Measurements from ENCODE around the gene OCA2.
A peak's percentile ranks its signal among the peaks of the same experiment; 100 is the strongest.

Gene OCA2

GRCh38 chr15:27742751-27743477 lies 356.2 kb downstream of the OCA2 start:
- H3K27ac Mint-ChIP-seq, result no peak overlapping the region
- no peak for TF ChIP-seq CTCF (IDR thresholded peaks at IDR 0.05)
- H3K27me3 Mint-ChIP-seq (ENCODE audit: low read depth, poor library complexity), result peaks cover 8% of the 10 kb centered on the region
- no peak for DNase-seq
- H3K4me1 Mint-ChIP-seq, result peaks cover 32% of the 10 kb centered on the region
- no peak overlapping the region for H3K4me3 Mint-ChIP-seq
- H3K9me3 Mint-ChIP-seq, result peaks cover 18% of the 10 kb centered on the region
- no peaks in the 10 kb centered on the region for H3K36me3 Mint-ChIP-seq (ENCODE audit: low read depth)

- no peak for DNase-seq
- Mint-ChIP-seq H3K27ac (peak overlapping the region; percentile 93), H3K4me3 (peak overlapping the region; percentile 21), H3K4me1 (peaks cover 32% of the 10 kb centered on the region), H3K36me3 (ENCODE audit: low read depth) (peaks cover 6% of the 10 kb centered on the region), H3K9me3 (peaks cover 22% of the 10 kb centered on the region), H3K27me3 (ENCODE audit: low read depth, poor library complexity) (peaks cover 8% of the 10 kb centered on the region)
- no peak for TF ChIP-seq CTCF (IDR thresholded peaks at IDR 0.05)
These were observed 357.8 kb downstream of the OCA2 start for GRCh38 chr15:27741226-27741860.

GRCh38 chr15:27734785-27735495 lies 364.2 kb downstream of the OCA2 start:
- H3K4me3 Mint-ChIP-seq, result no peak overlapping the region
- TF ChIP-seq CTCF (IDR thresholded peaks at IDR 0.05), result no peak
- H3K36me3 Mint-ChIP-seq (ENCODE audit: low read depth), result peaks cover 21% of the 10 kb centered on the region
- H3K9me3 Mint-ChIP-seq, result peaks cover 61% of the 10 kb centered on the region
- peaks cover 4% of the 10 kb centered on the region for H3K4me1 Mint-ChIP-seq
- H3K27me3 Mint-ChIP-seq (ENCODE audit: low read depth, poor library complexity), result peaks cover 2% of the 10 kb centered on the region
- DNase-seq, result no peak
- H3K27ac Mint-ChIP-seq, result no peak overlapping the region

- H3K4me3 Mint-ChIP-seq, result no peak overlapping the region
- no peak overlapping the region for H3K27ac Mint-ChIP-seq
- H3K4me1 Mint-ChIP-seq, result peaks cover 23% of the 10 kb centered on the region
- peaks cover 50% of the 10 kb centered on the region for H3K9me3 Mint-ChIP-seq
- H3K27me3 Mint-ChIP-seq (ENCODE audit: low read depth, poor library complexity), result peaks cover 3% of the 10 kb centered on the region
- DNase-seq, result no peak
- no peak for TF ChIP-seq CTCF (IDR thresholded peaks at IDR 0.05)
- peaks cover 15% of the 10 kb centered on the region for H3K36me3 Mint-ChIP-seq (ENCODE audit: low read depth)
These were observed 367.3 kb downstream of the OCA2 start for GRCh38 chr15:27731776-27732175.

- no peak for TF ChIP-seq CTCF (IDR thresholded peaks at IDR 0.05)
- H3K36me3 Mint-ChIP-seq (ENCODE audit: low read depth), result peaks cover 15% of the 10 kb centered on the region
- H3K27me3 Mint-ChIP-seq (ENCODE audit: low read depth, poor library complexity), result peaks cover 3% of the 10 kb centered on the region
- H3K4me1 Mint-ChIP-seq, result peaks cover 28% of the 10 kb centered on the region
- DNase-seq, result no peak
- no peak overlapping the region for H3K27ac Mint-ChIP-seq
- H3K4me3 Mint-ChIP-seq, result no peak overlapping the region
- H3K9me3 Mint-ChIP-seq, result peaks cover 43% of the 10 kb centered on the region
These were observed 368.2 kb downstream of the OCA2 start for GRCh38 chr15:27730868-27731267.
